RWPE2 (cell line): Measurements from ENCODE around the gene CCDC40.

ENCODE experiments used
- ATAC-seq: fragments of 200-7000 bp; cut with Tn5 transposase; 3 replicates; pipeline ENCODE4 v1.9.1; 2021; ENCODE audit warnings: low read depth
- DNase-seq: peaks from one replicate; pipeline ENCODE4 v3.0.0-alpha.2; 2020; ENCODE audit warnings: low spot score
- H3K27ac ChIP-seq: fragments of 450-650 bp; 2 replicates; pipeline ENCODE4 v1.5.1; 2017; ENCODE audit warnings: mild to moderate bottlenecking; ENCODE audit not compliant: poor library complexity, severe bottlenecking
- H3K27me3 ChIP-seq: fragments of 250-450 bp; sonication (Bioruptor Pico); 2 replicates; pipeline ENCODE4 v1.5.1; 2021; ENCODE audit warnings: mild to moderate bottlenecking, moderate library complexity; ENCODE audit not compliant: insufficient read depth, poor library complexity, severe bottlenecking
- H3K36me3 ChIP-seq: fragments of 250-450 bp; sonication (Bioruptor Pico); 2 replicates; pipeline ENCODE4 v1.5.1; 2020; ENCODE audit warnings: low read depth, mild to moderate bottlenecking, moderate library complexity
- H3K4me1 ChIP-seq: fragments of 250-450 bp; sonication (Bioruptor Pico); 2 replicates; pipeline ENCODE4 v1.5.1; 2021; ENCODE audit warnings: mild to moderate bottlenecking, moderate library complexity; ENCODE audit not compliant: insufficient read depth, poor library complexity, severe bottlenecking
- H3K4me3 ChIP-seq: fragments of 250-450 bp; sonication (Bioruptor Pico); 2 replicates; pipeline ENCODE4 v1.5.1; 2021; ENCODE audit warnings: mild to moderate bottlenecking, moderate library complexity; ENCODE audit not compliant: severe bottlenecking
- H3K9me3 ChIP-seq: fragments of 250-450 bp; sonication (Bioruptor Pico); 2 replicates; pipeline ENCODE4 v1.5.1; 2021; ENCODE audit warnings: mild to moderate bottlenecking, moderate library complexity; ENCODE audit not compliant: severe bottlenecking
- TF ChIP-seq, protein P1 (sequence below): fragments of 450-650 bp; IDR thresholded peaks from one replicate; pipeline ENCODE4 v1.5.1; 2017; ENCODE audit warnings: mild to moderate bottlenecking, moderate library complexity; ENCODE audit not compliant: poor library complexity, severe bottlenecking

The CCDC40 gene

DNA sequence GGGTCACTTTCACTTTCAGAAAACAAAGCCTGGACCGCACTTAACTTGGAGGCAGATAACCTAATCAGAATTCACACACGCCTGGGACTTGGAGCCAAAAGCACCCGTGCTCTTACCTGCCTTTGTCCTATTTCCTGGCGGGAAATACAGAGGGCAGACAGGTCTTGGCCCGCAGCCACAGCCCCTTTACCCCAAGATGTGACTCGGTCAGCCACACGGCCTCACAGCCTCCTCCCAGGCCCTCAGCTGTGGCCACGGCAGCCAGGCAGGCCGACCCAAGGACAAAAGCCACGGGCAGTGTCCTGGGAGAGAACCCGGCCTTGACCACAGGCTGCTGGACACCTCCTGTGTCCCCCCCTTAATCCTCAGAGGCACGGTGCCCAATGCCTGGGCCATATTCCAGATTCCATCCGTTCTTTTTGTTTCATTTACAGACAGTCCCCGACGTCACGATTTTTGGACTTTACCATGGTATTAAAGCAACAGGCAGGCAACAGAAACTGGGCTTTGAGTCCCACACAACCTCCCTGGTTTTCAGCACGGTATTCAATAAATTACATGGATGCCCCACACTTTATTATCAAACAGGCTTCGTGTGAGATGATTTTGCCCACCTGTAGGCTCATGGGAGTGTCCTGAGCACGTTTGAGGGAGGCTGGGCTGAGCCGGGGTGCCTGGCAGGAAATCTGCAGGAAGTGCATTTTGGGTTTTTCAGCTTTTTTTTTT lies 34.8 kb downstream of the CCDC40 start:
- TF ChIP-seq, protein P1, sequence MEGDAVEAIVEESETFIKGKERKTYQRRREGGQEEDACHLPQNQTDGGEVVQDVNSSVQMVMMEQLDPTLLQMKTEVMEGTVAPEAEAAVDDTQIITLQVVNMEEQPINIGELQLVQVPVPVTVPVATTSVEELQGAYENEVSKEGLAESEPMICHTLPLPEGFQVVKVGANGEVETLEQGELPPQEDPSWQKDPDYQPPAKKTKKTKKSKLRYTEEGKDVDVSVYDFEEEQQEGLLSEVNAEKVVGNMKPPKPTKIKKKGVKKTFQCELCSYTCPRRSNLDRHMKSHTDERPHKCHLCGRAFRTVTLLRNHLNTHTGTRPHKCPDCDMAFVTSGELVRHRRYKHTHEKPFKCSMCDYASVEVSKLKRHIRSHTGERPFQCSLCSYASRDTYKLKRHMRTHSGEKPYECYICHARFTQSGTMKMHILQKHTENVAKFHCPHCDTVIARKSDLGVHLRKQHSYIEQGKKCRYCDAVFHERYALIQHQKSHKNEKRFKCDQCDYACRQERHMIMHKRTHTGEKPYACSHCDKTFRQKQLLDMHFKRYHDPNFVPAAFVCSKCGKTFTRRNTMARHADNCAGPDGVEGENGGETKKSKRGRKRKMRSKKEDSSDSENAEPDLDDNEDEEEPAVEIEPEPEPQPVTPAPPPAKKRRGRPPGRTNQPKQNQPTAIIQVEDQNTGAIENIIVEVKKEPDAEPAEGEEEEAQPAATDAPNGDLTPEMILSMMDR, result no peak
- ATAC-seq, result peak; percentile 12; the same call in 1 of the 3 replicates
- Histone ChIP-seq H3K27me3 (no peaks in the 10 kb centered on the region), H3K36me3 (no peaks in the 10 kb centered on the region), H3K4me3 (no peak overlapping the region), H3K4me1 (no peaks in the 10 kb centered on the region), H3K27ac (no peak overlapping the region), H3K9me3 (no peaks in the 10 kb centered on the region)
- no peak for DNase-seq

- no peak for ATAC-seq
- H3K27ac ChIP-seq, result no peak overlapping the region
Observed at GRCh38 chr17:80072410-80072809, 36.0 kb downstream of the CCDC40 start.

DNA sequence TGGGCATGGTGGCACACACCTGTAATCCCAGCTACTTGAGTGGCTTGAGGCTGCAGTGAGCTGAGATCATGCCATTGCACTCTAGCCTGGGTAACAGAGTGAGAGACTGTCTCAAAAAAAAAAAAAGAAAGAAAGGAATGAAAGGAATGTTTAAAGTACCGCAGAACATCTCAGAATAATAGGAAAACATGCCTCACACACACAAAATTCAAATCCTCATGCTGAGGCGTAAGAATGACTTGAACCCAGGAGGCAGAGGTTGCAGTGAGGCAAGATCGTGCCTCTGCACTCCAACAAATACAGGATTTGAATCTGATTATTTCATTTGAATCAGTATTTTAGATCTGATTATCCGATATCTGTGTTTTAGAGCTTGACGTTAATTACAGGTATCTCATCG lies 43.6 kb downstream of the CCDC40 start:
- no peaks in the 10 kb centered on the region for H3K36me3 ChIP-seq
- H3K27me3 ChIP-seq, result no peaks in the 10 kb centered on the region
- H3K4me1 ChIP-seq, result no peaks in the 10 kb centered on the region
- ATAC-seq (no peak), DNase-seq (no peak)
- H3K4me3 ChIP-seq, result no peak overlapping the region
- TF ChIP-seq, protein P1, result no peak
- H3K9me3 ChIP-seq, result no peaks in the 10 kb centered on the region
- no peak overlapping the region for H3K27ac ChIP-seq

More at GRCh38 chr17:80072410-80072809, 36.0 kb downstream of the CCDC40 start:
- DNase-seq, result no peak
- Histone ChIP-seq H3K9me3 (no peaks in the 10 kb centered on the region), H3K27me3 (no peaks in the 10 kb centered on the region), H3K4me1 (no peaks in the 10 kb centered on the region), H3K4me3 (no peak overlapping the region), H3K36me3 (no peaks in the 10 kb centered on the region)
- TF ChIP-seq, protein P1, result no peak

DNA sequence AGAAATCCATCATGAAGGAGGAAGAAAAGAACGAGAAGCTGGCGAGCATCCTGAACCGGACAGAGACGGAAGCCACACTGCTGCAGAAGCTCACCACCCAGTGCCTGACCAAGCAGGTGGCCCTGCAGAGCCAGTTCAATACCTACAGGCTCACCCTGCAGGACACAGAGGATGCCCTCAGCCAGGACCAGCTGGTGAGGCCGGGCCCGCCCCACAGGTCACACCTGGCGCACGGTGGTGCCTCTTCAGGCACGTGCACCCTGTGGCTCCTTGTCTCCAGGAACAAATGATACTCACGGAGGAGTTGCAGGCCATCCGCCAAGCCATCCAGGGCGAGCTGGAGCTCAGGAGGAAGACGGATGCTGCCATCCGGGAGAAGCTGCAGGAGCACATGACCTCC lies 45.2 kb downstream of the CCDC40 start:
- DNase-seq (no peak), ATAC-seq (no peak)
- Histone ChIP-seq H3K9me3 (no peaks in the 10 kb centered on the region), H3K4me1 (no peaks in the 10 kb centered on the region), H3K27me3 (no peaks in the 10 kb centered on the region), H3K27ac (no peak overlapping the region), H3K36me3 (no peaks in the 10 kb centered on the region), H3K4me3 (no peak overlapping the region)
- TF ChIP-seq, protein P1, result no peak
